ENCODE measurements around the gene C1orf35.

C1orf35 gene

DNA sequence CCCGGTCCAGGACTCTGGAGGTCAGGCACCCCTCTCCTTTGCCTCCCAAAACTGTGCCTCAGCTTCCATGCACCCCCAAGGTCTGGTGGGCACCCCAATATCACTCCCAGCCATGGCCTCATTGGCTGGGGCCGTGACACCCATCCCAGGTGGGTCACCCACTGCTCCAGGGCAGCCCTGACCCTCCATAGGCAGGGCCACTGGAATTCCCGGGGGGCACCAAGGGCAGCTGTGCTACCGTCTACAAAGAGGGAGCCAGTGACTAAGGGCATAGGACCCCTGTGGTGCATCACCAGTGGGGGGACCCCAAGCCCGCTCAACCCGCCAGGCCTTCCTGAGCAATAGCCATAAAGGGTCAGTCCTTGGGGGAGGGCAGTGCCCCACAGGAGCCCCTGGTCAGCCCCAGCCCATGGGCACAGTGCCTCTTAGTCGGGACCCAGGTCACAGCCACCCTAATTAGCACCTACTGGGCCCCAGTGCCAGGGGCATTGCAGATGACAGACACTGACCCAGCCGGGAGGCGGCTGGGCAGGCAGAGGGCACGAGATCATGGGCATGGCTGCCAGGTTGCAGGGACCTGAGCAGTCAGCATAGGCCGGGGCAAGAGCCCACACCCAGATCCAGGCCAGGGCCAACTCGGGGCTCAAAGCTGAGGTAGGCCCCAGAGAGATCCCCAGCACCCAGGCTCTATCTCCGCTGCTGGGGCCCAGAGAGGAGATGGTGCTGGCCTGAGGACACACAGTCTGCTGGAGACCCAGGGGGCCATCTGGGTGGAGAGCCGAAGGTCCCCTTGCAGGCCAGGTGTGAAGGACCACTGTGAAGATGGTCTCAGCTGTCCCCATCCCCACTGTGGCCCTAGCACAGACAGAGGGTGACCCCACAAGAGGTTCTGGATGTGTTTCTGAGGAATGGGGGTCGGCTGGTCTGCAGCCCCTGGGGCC is 39.6 kb downstream of the C1orf35 start:
- no peak for TF ChIP-seq JUND (IDR thresholded peaks at IDR 0.05; ENCODE audit: low read depth)
- no peak for DNase-seq (ENCODE audit: low read depth in 1 of 2, low spot score in 1 of 2)
- in situ Hi-C loops (cut with HindIII; ENCODE audit: low pct_unique_long_range_greater_than_20kb, low sequenced_read_pairs) = no loop called here

GRCh38 chr1:228062812-228063211 is 40.3 kb downstream of the C1orf35 start:
- TF ChIP-seq JUND (IDR thresholded peaks at IDR 0.05; ENCODE audit: low read depth) = no peak
- in situ Hi-C loops (cut with HindIII; ENCODE audit: low pct_unique_long_range_greater_than_20kb, low sequenced_read_pairs) = no loop called here
- peak in 1 of 2 experiments; percentile 69 for DNase-seq (ENCODE audit: low read depth in 1 of 2, low spot score in 1 of 2)

- in situ Hi-C loops (cut with HindIII; ENCODE audit: low pct_unique_long_range_greater_than_20kb, low sequenced_read_pairs) = no loop called here
- no peak for DNase-seq (ENCODE audit: low read depth in 1 of 2, low spot score in 1 of 2)
- no peak for TF ChIP-seq JUND (IDR thresholded peaks at IDR 0.05; ENCODE audit: low read depth)
Observed at GRCh38 chr1:228062085-228062791, 40.9 kb downstream of the C1orf35 start.

DNA sequence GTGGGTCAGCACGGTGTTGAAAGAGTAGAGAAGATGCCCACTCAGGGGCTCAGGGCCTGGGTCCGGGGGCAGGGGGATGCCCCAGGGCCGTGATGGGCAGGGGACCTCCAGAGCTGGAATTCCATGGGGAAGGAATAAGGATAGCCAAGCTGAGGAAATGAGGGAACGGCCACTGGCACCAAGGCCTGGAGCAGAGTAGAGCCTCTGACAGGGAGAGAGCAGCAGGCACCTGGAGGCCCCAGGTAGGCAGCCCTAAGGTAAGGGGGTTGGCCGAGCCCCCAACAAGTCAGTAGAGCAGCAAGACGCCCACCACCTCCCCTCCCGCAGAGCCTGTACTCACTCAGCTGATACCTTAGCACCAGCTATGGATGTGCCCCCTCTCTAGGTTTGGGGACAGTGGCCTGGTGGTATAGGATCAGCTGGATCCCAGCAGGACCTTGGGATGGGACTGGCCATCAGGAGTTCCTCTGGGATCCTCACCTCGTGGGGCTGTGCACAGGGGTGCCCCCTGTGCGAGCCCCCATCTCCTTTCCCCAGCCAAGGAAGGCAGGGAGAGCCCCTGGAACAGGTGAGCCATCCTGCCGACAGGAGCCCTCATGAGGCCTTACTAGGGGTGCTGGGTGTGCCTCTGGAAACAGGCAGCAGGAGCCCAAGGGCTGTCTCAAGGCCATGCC is 41.6 kb downstream of the C1orf35 start:
- in situ Hi-C loops (cut with HindIII; ENCODE audit: low pct_unique_long_range_greater_than_20kb, low sequenced_read_pairs) = no loop called here
- DNase-seq (ENCODE audit: low read depth in 1 of 2, low spot score in 1 of 2) = no peak
- no peak for TF ChIP-seq JUND (IDR thresholded peaks at IDR 0.05; ENCODE audit: low read depth)

- in situ Hi-C loops (cut with HindIII; ENCODE audit: low pct_unique_long_range_greater_than_20kb, low sequenced_read_pairs) = no loop called here
- no peak for TF ChIP-seq JUND (IDR thresholded peaks at IDR 0.05; ENCODE audit: low read depth)
Observed at GRCh38 chr1:228060458-228061190, 42.5 kb downstream of the C1orf35 start.

DNA sequence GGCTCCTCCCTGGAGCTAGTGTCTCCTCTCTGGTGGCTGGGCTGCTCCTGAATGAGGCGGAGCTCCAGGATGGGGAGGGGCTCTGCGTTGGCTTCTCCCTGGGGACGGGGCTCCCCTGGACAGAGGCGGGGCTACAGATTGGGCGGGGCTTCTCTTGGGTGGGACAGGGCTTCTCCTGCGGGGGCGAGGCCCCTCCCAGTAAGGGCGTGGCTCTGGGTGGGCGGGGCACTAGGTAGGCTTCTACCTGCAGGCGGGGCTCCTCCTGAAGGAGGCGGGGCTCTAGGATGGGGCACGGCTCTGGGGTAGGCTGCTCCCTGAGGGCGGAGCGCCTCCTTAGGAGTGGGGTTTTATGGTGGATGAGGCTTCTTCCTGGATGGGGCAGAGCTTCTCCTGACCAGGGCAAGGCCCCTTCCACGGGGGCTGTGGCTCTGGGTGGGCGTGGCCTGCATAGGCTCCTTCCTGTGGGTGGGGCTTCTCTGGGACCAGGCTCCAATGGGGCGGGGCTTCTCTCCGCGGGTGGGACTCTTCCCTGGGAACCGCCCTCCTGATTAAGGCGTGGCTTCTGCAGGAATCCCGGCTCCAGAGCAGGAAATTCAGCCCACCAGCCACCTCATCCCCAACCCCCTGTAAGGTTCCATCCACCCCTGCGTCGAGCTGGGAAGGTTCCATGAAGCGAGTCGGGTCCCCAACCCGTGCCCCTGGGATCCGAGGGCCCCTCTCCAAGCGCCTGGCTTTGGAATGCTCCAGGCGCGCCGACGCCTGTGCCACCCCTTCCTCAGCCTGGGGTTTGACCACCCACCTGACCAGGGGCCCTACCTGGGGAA is 43.3 kb downstream of the C1orf35 start:
- TF ChIP-seq JUND (IDR thresholded peaks at IDR 0.05; ENCODE audit: low read depth) = no peak
- DNase-seq (ENCODE audit: low read depth in 1 of 2, low spot score in 1 of 2) = peak in 1 of 2 experiments; percentile 98

More at GRCh38 chr1:228060458-228061190, 42.5 kb downstream of the C1orf35 start:
- DNase-seq (ENCODE audit: low read depth in 1 of 2, low spot score in 1 of 2) = no peak

DNA sequence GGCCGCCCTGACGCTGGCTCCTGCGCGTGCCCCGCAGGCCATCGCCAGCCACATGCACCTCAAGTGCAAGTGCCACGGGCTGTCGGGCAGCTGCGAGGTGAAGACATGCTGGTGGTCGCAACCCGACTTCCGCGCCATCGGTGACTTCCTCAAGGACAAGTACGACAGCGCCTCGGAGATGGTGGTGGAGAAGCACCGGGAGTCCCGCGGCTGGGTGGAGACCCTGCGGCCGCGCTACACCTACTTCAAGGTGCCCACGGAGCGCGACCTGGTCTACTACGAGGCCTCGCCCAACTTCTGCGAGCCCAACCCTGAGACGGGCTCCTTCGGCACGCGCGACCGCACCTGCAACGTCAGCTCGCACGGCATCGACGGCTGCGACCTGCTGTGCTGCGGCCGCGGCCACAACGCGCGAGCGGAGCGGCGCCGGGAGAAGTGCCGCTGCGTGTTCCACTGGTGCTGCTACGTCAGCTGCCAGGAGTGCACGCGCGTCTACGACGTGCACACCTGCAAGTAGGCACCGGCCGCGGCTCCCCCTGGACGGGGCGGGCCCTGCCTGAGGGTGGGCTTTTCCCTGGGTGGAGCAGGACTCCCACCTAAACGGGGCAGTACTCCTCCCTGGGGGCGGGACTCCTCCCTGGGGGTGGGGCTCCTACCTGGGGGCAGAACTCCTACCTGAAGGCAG is 44.0 kb downstream of the C1orf35 start:
- TF ChIP-seq JUND (IDR thresholded peaks at IDR 0.05; ENCODE audit: low read depth) = no peak
- DNase-seq (ENCODE audit: low read depth in 1 of 2, low spot score in 1 of 2) = no peak
- in situ Hi-C loops (cut with HindIII; ENCODE audit: low pct_unique_long_range_greater_than_20kb, low sequenced_read_pairs) = no loop called here

More for the DNA sequence above, 43.3 kb downstream of the C1orf35 start:
- in situ Hi-C loops (cut with HindIII; ENCODE audit: low pct_unique_long_range_greater_than_20kb, low sequenced_read_pairs) = no loop called here

- no peak for DNase-seq (ENCODE audit: low read depth in 1 of 2, low spot score in 1 of 2)
- no peak for TF ChIP-seq JUND (IDR thresholded peaks at IDR 0.05; ENCODE audit: low read depth)
- in situ Hi-C loops (cut with HindIII; ENCODE audit: low pct_unique_long_range_greater_than_20kb, low sequenced_read_pairs) = no loop called here
Observed at GRCh38 chr1:228058172-228058948, 44.8 kb downstream of the C1orf35 start.

Data from T47D (cell line).